Testis (tissue), 2 donors: ENCODE data around the gene ACAA2.

Source experiments
- POLR2A ChIP-seq: fragments of 450-650 bp; IDR thresholded peaks from one replicate; pipeline ENCODE4 v1.6.1; 2017; ENCODE audit warnings: antibody characterized with exemption, mild to moderate bottlenecking, moderate library complexity
- TF ChIP-seq, protein P1 (sequence below), 3 experiments: fragments of 450-650 bp in 2 of 3; fragments of 200-600 bp in 1 of 3; sonication (generic) in 1 of 3; IDR thresholded peaks; one replicate each; pipeline ENCODE4 v1.5.1; 2016 to 2019; ENCODE audit warnings: antibody characterized with exemption in 3 of 3, mild to moderate bottlenecking in 2 of 3, moderate library complexity in 1 of 3

DNA sequence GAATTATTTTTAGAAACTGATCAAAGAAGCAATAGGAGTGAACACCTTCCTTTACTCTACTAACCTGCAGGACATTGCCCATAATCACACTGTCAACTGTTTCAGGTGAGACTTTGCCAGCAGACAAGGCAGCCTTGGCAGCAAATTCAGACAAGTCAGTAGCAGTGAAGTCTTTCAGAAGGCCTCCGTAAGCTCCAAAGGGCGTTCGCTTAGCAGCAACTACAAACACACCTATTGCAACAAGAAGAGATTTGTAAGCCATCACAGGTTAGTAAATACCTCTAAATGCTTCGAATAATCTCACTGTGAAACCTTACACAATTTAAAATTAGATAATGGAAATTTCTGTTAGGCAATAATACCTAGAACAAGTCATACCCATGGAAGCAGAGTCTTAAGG, 10.7 kb downstream of the ACAA2 start:
- TF ChIP-seq, protein P1, sequence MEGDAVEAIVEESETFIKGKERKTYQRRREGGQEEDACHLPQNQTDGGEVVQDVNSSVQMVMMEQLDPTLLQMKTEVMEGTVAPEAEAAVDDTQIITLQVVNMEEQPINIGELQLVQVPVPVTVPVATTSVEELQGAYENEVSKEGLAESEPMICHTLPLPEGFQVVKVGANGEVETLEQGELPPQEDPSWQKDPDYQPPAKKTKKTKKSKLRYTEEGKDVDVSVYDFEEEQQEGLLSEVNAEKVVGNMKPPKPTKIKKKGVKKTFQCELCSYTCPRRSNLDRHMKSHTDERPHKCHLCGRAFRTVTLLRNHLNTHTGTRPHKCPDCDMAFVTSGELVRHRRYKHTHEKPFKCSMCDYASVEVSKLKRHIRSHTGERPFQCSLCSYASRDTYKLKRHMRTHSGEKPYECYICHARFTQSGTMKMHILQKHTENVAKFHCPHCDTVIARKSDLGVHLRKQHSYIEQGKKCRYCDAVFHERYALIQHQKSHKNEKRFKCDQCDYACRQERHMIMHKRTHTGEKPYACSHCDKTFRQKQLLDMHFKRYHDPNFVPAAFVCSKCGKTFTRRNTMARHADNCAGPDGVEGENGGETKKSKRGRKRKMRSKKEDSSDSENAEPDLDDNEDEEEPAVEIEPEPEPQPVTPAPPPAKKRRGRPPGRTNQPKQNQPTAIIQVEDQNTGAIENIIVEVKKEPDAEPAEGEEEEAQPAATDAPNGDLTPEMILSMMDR (IDR thresholded peaks at IDR 0.05), result no peak
- TF ChIP-seq POLR2A, result no peak
